RWPE1 (cell line): Measurements from ENCODE around the gene GOLIM4.

Source experiments
- CTCF ChIA-PET: fragments of 350-600 bp; sonication (Branson Sonifier 250); formaldehyde crosslinking; extraction: SDS; loops from one replicate; lab custom pipeline; 2021; lab: Yijun Ruan, JAX
- POLR2A ChIA-PET: fragments of 400-600 bp; formaldehyde crosslinking; extraction: SDS; loops from one replicate; lab custom pipeline; 2020; ENCODE audit warnings: antibody characterized with exemption; ENCODE audit not compliant: low non-redundant PET; lab: Yijun Ruan, JAX
- DNase-seq: peaks from one replicate; pipeline ENCODE4 v3.0.0; 2012; ENCODE audit warnings: low spot score
- H3K27ac ChIP-seq: fragments of 450-650 bp; 2 replicates; pipeline ENCODE4 v1.5.1; 2017
- CTCF ChIP-seq: fragments of 450-650 bp; conservative IDR thresholded peaks from 2 replicates; pipeline ENCODE4 v1.5.1; 2017; ENCODE audit warnings: low read depth, mild to moderate bottlenecking

Gene GOLIM4

GRCh38 chr3:168117059-168117458, 21.3 kb upstream of the GOLIM4 start:
- CTCF ChIA-PET: no interaction called here
- DNase-seq: no peak
- no peak for TF ChIP-seq CTCF
- no peak overlapping the region for H3K27ac ChIP-seq
- POLR2A ChIA-PET: no interaction called here

- TF ChIP-seq CTCF: no peak
- ChIA-PET POLR2A (no interaction called here), CTCF (interaction anchor here (0.6 kb wide), 1 partner anchor 15 kb away, joined by 3 read pairs; no protein-coding TSS in a partner anchor)
- no peak for DNase-seq
- H3K27ac ChIP-seq: no peak overlapping the region
These were observed 20.6 kb upstream of the GOLIM4 start for GRCh38 chr3:168116279-168116678.

DNA sequence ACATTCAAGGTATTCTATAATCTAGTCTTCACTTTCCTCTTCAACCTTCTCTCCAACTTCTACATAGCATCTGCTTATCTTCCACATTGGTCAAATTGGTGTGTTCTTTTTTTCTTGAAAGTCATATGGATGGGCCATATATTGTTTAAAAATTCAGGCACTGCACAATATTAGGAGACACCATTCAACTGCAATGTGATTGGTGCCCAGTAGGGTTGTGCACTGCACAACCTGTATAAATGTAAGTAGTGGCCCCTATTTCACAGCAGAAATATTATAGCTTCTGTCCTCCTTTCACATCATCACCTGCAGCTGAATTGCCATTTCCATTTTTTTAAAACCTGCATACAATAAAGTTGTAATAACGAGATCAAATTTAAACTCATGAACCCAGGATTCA, 18.1 kb upstream of the GOLIM4 start:
- no peak overlapping the region for H3K27ac ChIP-seq
- no peak for DNase-seq
- POLR2A ChIA-PET: no interaction called here
- CTCF ChIA-PET: no interaction called here
- TF ChIP-seq CTCF: no peak

DNA sequence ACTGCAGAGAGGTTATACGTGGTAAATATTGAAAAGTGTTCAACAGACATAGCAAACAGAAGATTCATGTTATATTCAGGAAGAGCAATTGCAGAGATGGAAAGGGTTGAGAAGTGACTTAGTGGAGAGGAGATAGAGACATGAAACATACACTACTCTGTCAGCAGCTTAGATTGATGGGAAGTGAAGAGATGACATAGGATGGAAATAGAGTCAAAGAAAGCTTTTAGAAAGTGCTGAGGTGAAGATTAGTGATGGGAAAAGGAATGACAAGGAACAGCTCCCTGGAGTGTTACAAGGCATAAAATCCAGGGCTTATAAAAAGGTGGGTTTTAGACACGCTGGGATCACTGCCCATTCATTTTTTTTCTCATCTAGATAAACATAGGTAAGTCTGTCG, 17.2 kb upstream of the GOLIM4 start:
- TF ChIP-seq CTCF: no peak
- ChIA-PET POLR2A (no interaction called here), CTCF (no interaction called here)
- DNase-seq: no peak
- no peak overlapping the region for H3K27ac ChIP-seq

GRCh38 chr3:168104361-168104760, 8.6 kb upstream of the GOLIM4 start:
- no peak for TF ChIP-seq CTCF
- POLR2A ChIA-PET: no interaction called here
- DNase-seq: no peak
- CTCF ChIA-PET: no interaction called here
- H3K27ac ChIP-seq: no peak overlapping the region

DNA sequence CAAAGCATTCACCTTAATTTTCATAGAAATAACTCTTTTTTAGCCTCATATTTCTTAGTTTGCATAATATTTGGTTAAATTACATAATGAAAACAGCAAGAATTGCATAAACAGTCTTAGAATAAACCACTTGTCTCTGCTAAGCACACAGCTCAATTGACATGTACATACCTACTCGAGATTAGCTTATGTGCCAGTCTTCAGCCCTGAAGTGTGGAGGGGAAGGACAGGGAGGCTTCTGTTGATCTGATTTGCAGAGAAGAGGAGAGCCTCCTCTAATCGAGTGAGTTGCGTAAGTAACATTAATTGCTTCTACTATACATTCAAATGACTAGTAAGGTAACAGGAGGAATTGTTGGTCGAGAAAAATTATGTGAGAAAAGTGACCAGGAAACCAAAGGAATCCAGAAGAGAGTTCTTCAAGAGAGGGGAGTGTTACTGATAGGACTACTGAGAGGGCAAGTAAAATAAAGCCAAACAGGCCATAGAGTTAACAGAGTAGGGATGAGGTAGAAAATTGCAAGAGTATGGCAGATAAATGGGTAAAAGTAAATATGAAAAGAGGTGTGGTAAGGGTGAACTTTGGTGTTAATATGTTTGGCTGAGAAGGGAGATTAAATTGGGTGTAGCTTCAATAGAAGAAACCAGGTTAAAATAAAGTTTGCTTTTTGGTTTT, 7.1 kb upstream of the GOLIM4 start:
- TF ChIP-seq CTCF: no peak
- DNase-seq: no peak
- ChIA-PET POLR2A (no interaction called here), CTCF (no interaction called here)
- H3K27ac ChIP-seq: no peak overlapping the region
